Cortex of kidney (tissue), 1 donor: ENCODE data around the gene CBLN1.

Experiments
- DNase-seq: peaks from one replicate; lab custom pipeline; 2025; lab: John Stamatoyannopoulos, UW

The CBLN1 gene

GRCh38 chr16:49281480-49281842, at the start of gene CBLN1:
CBLN1 (minus strand) TSS chr16:49281838; CDS start chr16:49281465, 373 bp downstream.
- DNase-seq: no peak

GRCh38 chr16:49330562-49331201, 49.0 kb upstream of the CBLN1 start:
- no peak for DNase-seq

GRCh38 chr16:49328325-49328724, 46.7 kb upstream of the CBLN1 start:
- no peak for DNase-seq

- no peak for DNase-seq
Measured at GRCh38 chr16:49327466-49327865, 45.8 kb upstream of the CBLN1 start.

GRCh38 chr16:49324703-49325102, 43.1 kb upstream of the CBLN1 start:
- no peak for DNase-seq

- no peak for DNase-seq
Measured at GRCh38 chr16:49315602-49316001, 34.0 kb upstream of the CBLN1 start.

GRCh38 chr16:49312389-49312985, 30.8 kb upstream of the CBLN1 start:
- DNase-seq: no peak

- no peak for DNase-seq
Measured at GRCh38 chr16:49311823-49312222, 30.2 kb upstream of the CBLN1 start.

- no peak for DNase-seq
Measured at GRCh38 chr16:49307176-49307575, 25.5 kb upstream of the CBLN1 start.

GRCh38 chr16:49305406-49305805, 23.8 kb upstream of the CBLN1 start:
- no peak for DNase-seq

GRCh38 chr16:49292413-49292812, 10.8 kb upstream of the CBLN1 start:
- DNase-seq: no peak

GRCh38 chr16:49287572-49287971, 5.9 kb upstream of the CBLN1 start:
- no peak for DNase-seq

- DNase-seq: no peak
Measured at GRCh38 chr16:49284962-49285361, 3.3 kb upstream of the CBLN1 start.

- DNase-seq: no peak
Measured at GRCh38 chr16:49283376-49284049, 1.9 kb upstream of the CBLN1 start.

GRCh38 chr16:49282690-49283375, 1.2 kb upstream of the CBLN1 start:
- DNase-seq: no peak

GRCh38 chr16:49281843-49282642, 405 bp upstream of the CBLN1 start:
- DNase-seq: no peak

- DNase-seq: no peak
Measured at GRCh38 chr16:49280841-49281371, 732 bp downstream of the CBLN1 start.

GRCh38 chr16:49280105-49280741, 1.4 kb downstream of the CBLN1 start:
- DNase-seq: no peak

- DNase-seq: no peak
Measured at GRCh38 chr16:49278944-49279725, 2.5 kb downstream of the CBLN1 start.

- no peak for DNase-seq
Measured at GRCh38 chr16:49278567-49278827, 3.1 kb downstream of the CBLN1 start.
